Nephron progenitor cell (in vitro differentiated cells): ENCODE results near the gene TTC9.
"Not testable (repeated sequence)": the region's sequence is repeated elsewhere in the genome, so short reads cannot be mapped to it uniquely, and the experiment has no call there.

ENCODE experiments used
- DNase-seq: peaks from one replicate; pipeline ENCODE4 v3.0.0; 2021
- H3K27ac Mint-ChIP-seq: 2 replicates; pipeline ENCODE4 v1.8.0; 2021; ENCODE audit warnings: mild to moderate bottlenecking, moderate library complexity, mixed read lengths
- H3K27me3 Mint-ChIP-seq: 2 replicates; pipeline ENCODE4 v1.8.0; 2021; ENCODE audit warnings: mild to moderate bottlenecking, low read depth, mixed read lengths; ENCODE audit not compliant: poor library complexity
- H3K36me3 Mint-ChIP-seq: 2 replicates; pipeline ENCODE4 v1.8.0; 2021; ENCODE audit warnings: low read depth, mixed read lengths
- H3K4me1 Mint-ChIP-seq: 2 replicates; pipeline ENCODE4 v1.8.0; 2021; ENCODE audit warnings: mixed read lengths
- H3K4me3 Mint-ChIP-seq: 2 replicates; pipeline ENCODE4 v1.8.0; 2021; ENCODE audit warnings: mild to moderate bottlenecking, moderate library complexity, mixed read lengths
- H3K9me3 Mint-ChIP-seq: 2 replicates; pipeline ENCODE4 v1.8.0; 2021; ENCODE audit warnings: mild to moderate bottlenecking, moderate library complexity, mixed read lengths
- TF ChIP-seq, protein P1 (sequence below): fragments of 200-600 bp; sonication (generic); IDR thresholded peaks from 2 replicates; pipeline ENCODE4 v1.5.0; 2021; ENCODE audit warnings: antibody characterized with exemption

Gene TTC9

DNA sequence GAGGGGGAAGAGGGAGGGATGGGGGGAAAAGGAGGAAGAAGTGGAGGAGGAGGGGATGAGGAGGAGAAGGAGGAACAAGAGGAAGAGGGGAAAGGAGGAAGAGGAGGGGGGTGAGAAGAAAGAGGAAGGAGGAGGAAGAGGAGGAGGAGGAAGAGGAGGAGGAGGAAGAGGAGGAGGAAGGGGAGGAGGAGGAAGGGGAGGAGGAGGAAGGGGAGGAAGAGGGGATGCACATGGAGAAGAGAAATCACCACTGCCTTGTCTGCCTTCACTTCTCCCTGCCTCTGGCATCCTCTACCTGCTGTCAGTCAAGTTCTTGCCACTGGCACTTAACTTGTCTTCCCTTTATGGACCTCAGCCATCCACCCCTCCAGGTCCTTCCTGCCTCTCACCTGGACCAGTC, 59.9 kb downstream of the TTC9 start:
- H3K36me3 Mint-ChIP-seq: no peaks in the 10 kb centered on the region
- no peak overlapping the region for H3K4me3 Mint-ChIP-seq
- H3K27me3 Mint-ChIP-seq: peaks cover 33% of the 10 kb centered on the region
- H3K4me1 Mint-ChIP-seq: no peaks in the 10 kb centered on the region
- no peak overlapping the region for H3K27ac Mint-ChIP-seq
- H3K9me3 Mint-ChIP-seq: no peaks in the 10 kb centered on the region
- no peak for DNase-seq
- TF ChIP-seq, protein P1, sequence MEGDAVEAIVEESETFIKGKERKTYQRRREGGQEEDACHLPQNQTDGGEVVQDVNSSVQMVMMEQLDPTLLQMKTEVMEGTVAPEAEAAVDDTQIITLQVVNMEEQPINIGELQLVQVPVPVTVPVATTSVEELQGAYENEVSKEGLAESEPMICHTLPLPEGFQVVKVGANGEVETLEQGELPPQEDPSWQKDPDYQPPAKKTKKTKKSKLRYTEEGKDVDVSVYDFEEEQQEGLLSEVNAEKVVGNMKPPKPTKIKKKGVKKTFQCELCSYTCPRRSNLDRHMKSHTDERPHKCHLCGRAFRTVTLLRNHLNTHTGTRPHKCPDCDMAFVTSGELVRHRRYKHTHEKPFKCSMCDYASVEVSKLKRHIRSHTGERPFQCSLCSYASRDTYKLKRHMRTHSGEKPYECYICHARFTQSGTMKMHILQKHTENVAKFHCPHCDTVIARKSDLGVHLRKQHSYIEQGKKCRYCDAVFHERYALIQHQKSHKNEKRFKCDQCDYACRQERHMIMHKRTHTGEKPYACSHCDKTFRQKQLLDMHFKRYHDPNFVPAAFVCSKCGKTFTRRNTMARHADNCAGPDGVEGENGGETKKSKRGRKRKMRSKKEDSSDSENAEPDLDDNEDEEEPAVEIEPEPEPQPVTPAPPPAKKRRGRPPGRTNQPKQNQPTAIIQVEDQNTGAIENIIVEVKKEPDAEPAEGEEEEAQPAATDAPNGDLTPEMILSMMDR: no peak

DNA sequence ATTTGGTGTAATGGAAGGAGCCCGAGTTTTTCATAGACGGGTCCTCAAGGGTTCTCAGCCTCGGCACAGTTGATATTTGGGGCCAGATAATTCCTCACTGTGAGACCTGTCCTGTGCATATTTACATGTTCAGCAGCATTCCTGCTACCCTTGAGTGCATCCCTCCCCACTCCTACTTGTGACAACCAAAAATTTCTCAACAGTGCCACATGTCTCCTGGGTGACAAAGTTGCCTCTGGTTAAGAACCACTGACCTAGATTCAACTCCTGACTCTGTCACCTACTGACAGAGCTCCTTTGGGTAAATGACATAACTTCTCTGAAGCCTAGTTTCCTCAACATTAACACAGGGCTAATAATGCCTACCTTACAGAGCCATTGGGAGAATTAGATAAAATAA, 60.4 kb downstream of the TTC9 start:
- no peak overlapping the region for H3K27ac Mint-ChIP-seq
- no peak overlapping the region for H3K4me3 Mint-ChIP-seq
- H3K36me3 Mint-ChIP-seq: no peaks in the 10 kb centered on the region
- TF ChIP-seq, protein P1: no peak
- no peak for DNase-seq
- no peaks in the 10 kb centered on the region for H3K4me1 Mint-ChIP-seq
- no peaks in the 10 kb centered on the region for H3K9me3 Mint-ChIP-seq
- peaks cover 34% of the 10 kb centered on the region for H3K27me3 Mint-ChIP-seq

DNA sequence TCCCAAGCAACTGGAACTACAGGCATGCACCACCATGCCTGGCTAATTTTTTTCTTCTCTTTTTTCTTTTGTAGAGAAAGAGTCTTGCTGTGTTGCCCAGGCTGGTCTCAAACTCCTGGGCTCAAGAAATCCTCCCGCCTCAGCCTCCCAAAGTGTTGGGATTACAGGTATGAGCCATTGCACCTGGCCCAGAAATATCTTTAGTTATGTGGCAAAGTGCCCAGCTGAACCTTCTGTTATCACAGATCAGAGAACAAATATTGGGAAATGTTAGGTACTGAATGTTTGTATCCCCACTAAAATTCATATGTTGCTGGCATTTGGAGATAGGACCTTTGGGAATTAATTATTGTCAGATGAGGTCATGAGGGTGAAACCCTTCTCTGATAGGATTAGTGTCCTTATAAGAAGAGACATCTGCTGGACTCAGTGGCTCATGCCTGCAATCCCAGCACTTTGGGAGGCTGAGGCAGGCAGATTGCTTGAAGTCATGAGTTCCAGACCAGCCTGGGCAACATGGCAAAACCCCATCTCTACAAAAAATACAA, 62.0 kb downstream of the TTC9 start:
- not testable (repeated sequence) for H3K9me3 Mint-ChIP-seq, H3K36me3 Mint-ChIP-seq, H3K4me3 Mint-ChIP-seq, H3K27ac Mint-ChIP-seq, H3K4me1 Mint-ChIP-seq, DNase-seq
- H3K27me3 Mint-ChIP-seq: peaks cover 34% of the 10 kb centered on the region

DNA sequence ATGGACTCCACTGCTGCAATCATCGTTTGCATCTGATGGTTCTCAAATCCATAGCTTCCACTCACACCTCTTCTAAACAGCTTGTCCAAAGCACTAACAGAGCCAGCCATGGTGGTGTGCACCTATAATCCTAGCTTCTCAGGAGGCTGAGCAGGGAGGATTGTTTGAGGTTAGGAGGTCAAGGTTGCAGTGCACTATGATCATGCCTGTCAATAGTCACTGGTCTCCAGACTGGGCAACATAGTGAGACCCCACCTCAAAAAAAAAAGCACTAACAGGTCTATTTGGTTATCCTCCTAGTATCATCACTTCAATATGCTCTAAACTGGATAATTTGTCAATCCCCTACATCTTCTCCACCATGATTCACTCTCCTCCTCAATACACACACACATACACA, 63.2 kb downstream of the TTC9 start:
- Mint-ChIP-seq H3K4me3 (no peak overlapping the region), H3K36me3 (no peaks in the 10 kb centered on the region), H3K4me1 (peaks cover under 1% of the 10 kb centered on the region)

DNA sequence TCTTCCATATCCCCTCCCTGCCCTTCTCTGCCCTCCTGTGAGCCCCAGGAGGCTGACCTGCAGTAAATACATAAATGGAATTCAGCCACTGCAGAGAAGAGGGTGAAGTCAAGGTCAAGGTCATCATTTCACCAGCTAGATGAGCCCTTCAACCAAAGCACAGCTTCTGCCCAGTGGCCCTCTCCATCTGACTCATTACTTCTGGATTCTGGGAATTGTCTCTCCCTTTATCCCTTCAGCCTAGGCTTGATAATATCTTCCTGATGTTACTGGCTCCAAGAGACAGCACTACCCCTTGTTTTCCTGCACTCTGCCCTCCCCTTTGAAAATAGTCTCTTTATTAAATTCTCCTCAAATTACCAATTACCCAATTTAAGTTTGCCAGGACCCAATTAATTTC, 64.5 kb downstream of the TTC9 start:
- TF ChIP-seq, protein P1: no peak
- peaks cover 5% of the 10 kb centered on the region for H3K4me1 Mint-ChIP-seq
- no peak overlapping the region for H3K4me3 Mint-ChIP-seq
- no peaks in the 10 kb centered on the region for H3K36me3 Mint-ChIP-seq
- H3K27me3 Mint-ChIP-seq: peaks cover 33% of the 10 kb centered on the region
- no peaks in the 10 kb centered on the region for H3K9me3 Mint-ChIP-seq
- DNase-seq: no peak
- no peak overlapping the region for H3K27ac Mint-ChIP-seq

More for the DNA sequence above, 63.2 kb downstream of the TTC9 start:
- Mint-ChIP-seq H3K27ac (no peak overlapping the region), H3K27me3 (peaks cover 31% of the 10 kb centered on the region), H3K9me3 (no peaks in the 10 kb centered on the region)
- TF ChIP-seq, protein P1: no peak
- DNase-seq: no peak

DNA sequence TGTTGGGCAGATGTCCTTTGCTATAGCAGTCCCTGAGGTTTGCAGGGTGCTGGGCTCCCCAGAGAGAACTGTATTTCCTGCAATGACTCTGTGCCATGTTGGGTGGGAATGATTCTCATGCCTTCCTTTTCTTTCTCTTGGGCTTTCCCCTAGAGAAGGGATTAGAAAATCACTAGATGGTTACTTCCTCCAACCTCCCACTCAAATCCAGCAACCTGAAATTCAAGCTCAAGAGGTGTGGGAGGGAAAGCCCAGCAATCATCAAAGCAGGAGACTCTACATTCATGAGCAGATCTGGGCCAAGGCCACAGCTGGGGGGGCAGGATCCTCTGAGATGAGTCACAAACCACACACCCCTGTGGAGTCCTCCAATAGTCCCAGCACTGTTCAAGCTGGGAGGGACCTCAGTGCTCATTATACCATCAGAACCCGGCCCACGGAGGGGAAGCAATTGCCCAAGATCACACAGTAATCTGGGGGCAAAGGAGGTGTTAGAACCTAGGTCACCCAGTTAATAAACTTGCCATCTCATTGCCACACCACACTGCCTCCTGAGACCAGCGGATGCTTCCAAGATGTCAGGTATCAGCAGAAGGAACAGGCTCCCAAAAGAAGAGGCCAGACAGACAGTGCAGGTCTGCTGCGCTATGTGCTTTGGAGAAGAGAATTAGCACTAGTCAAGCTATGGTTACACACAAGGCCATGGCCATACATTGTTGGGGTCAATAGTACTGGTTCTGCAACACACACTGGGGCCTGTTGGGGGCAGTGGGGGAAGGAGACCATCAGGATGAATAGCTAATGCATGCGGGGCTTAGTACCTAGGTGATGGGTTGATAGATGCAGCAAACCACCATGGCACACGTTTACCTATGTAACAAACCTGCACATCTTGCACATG, 65.7 kb downstream of the TTC9 start:
- no peak overlapping the region for H3K27ac Mint-ChIP-seq
- no peak for DNase-seq

More for the DNA sequence above, 65.7 kb downstream of the TTC9 start:
- no peaks in the 10 kb centered on the region for H3K9me3 Mint-ChIP-seq
- H3K4me1 Mint-ChIP-seq: peaks cover 5% of the 10 kb centered on the region
- H3K36me3 Mint-ChIP-seq: no peaks in the 10 kb centered on the region
- TF ChIP-seq, protein P1: no peak
- H3K27me3 Mint-ChIP-seq: peaks cover 25% of the 10 kb centered on the region
- no peak overlapping the region for H3K4me3 Mint-ChIP-seq
